ENCODE measurements around the gene KIF27. TPM values are rescaled to one million over a fixed set of nuclear protein-coding genes. Genes with fewer than 3 reads are reported as not detected.

The KIF27 gene
- total RNA-seq, 4 donors from 2014 or later, result 1.8 to 29.7 (median 9.2) TPM

DNA sequence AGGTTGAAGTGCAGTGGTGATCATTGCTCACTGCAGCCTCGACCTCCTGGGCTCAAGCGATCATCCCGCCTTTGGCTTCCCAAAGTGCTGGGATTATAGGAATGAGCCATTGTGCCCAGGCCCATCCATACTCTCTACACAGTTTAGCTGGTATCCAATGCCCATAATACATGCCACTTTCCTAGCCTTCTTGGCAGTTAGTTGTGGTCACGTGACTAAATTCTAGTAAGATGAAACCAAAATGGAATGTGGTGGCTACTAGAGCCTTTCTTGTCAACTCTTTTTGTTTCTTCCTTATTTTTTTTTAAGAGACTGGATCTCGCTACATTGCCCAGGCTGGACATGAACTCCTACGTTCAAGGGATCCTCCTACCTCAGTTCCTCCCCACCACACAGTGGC, 15.3 kb upstream of the KIF27 start:
- no peaks in the 10 kb centered on the region for H3K27me3 ChIP-seq
- no peak for DNase-seq
- no peak overlapping the region for H3K4me3 ChIP-seq
- H3K9me3 ChIP-seq, result no peaks in the 10 kb centered on the region
- no peak overlapping the region for H3K27ac ChIP-seq
- peaks cover 0 to 29% (median 0%) of the 10 kb centered on the region in 3 donors for H3K36me3 ChIP-seq
- no peaks in the 10 kb centered on the region for H3K4me1 ChIP-seq
- TF ChIP-seq, protein P1, sequence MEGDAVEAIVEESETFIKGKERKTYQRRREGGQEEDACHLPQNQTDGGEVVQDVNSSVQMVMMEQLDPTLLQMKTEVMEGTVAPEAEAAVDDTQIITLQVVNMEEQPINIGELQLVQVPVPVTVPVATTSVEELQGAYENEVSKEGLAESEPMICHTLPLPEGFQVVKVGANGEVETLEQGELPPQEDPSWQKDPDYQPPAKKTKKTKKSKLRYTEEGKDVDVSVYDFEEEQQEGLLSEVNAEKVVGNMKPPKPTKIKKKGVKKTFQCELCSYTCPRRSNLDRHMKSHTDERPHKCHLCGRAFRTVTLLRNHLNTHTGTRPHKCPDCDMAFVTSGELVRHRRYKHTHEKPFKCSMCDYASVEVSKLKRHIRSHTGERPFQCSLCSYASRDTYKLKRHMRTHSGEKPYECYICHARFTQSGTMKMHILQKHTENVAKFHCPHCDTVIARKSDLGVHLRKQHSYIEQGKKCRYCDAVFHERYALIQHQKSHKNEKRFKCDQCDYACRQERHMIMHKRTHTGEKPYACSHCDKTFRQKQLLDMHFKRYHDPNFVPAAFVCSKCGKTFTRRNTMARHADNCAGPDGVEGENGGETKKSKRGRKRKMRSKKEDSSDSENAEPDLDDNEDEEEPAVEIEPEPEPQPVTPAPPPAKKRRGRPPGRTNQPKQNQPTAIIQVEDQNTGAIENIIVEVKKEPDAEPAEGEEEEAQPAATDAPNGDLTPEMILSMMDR (IDR thresholded peaks at IDR 0.05), result no peak
- no peak for TF ChIP-seq POLR2A (IDR thresholded peaks at IDR 0.05)

DNA sequence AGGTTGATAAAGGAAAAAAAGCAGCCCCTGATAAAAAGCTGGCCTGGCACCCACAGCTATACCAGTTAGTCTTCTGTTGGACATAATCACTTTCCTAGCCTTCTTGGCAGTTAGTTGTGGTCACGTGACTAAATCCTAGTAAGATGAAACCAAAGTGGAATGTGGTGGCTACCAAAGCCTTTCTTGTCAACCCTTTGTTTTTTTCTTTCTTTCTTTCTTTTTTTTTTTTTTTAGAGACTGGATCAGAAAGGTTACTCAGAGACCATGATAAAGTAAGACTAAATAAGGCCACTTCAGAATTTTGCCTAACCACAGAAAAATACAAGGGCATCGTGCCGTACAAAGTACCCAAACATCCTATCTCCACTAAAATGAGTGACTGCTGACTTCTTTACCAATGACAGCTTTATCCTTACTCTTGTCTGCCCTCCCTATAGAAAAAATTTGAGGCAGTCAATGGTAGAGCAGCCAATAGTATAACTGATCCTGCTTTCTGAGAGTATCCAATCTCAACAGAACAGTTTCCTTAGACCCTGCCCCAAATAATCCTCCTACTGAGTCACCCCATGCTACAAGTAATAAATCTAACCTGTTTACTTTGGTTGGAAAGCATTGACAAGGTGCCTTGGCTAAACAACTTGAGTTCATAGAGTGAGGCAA, 14.2 kb upstream of the KIF27 start:
- no peaks in the 10 kb centered on the region for H3K9me3 ChIP-seq
- no peak for DNase-seq
- H3K27me3 ChIP-seq, result no peaks in the 10 kb centered on the region
- peaks cover 0 to 21% (median 0%) of the 10 kb centered on the region in 3 donors for H3K36me3 ChIP-seq
- no peak overlapping the region for H3K27ac ChIP-seq
- no peak overlapping the region for H3K4me3 ChIP-seq
- TF ChIP-seq POLR2A (IDR thresholded peaks at IDR 0.05), result no peak
- TF ChIP-seq, protein P1 (IDR thresholded peaks at IDR 0.05), result no peak
- no peaks in the 10 kb centered on the region for H3K4me1 ChIP-seq

DNA sequence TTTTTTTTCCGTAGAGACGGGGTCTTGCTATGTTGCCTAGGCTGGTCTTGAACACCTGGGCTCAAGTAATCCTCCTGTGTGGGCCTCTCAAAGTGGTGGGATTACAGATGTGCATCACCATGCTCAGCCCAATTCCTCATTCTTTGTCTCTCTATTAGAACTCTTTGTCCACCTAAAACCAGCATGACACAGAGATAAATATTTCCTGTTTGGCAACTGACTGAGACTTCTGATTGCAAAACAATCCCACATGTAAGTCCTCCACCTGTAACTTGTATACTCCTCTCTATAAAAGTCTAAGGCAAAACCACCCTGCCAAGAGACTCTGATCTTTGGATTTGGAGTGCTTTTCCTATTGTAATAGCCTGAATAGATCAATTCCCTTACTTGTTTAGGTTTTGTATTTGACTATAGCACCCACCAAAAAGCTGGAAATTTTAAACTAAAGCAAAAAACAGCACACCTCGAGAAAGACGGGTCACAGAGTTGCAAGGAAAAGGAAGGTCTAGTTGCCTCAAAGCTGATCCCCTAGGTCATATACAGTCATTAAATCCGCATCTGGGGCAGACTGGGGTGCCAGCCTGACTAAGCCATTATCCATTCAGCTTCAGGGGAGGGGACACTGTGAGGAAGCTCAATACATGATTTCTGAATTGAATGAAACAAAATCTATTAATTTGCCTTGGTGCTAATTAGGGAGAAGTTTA, 13.5 kb upstream of the KIF27 start:
- DNase-seq, result no peak
- Histone ChIP-seq H3K4me3 (no peak overlapping the region), H3K36me3 (peaks cover 0 to 14% (median 0%) of the 10 kb centered on the region in 3 donors), H3K4me1 (no peaks in the 10 kb centered on the region), H3K9me3 (no peaks in the 10 kb centered on the region), H3K27ac (no peak overlapping the region), H3K27me3 (no peaks in the 10 kb centered on the region)
- TF ChIP-seq, protein P1 (IDR thresholded peaks at IDR 0.05), result no peak
- no peak for TF ChIP-seq POLR2A (IDR thresholded peaks at IDR 0.05)

DNA sequence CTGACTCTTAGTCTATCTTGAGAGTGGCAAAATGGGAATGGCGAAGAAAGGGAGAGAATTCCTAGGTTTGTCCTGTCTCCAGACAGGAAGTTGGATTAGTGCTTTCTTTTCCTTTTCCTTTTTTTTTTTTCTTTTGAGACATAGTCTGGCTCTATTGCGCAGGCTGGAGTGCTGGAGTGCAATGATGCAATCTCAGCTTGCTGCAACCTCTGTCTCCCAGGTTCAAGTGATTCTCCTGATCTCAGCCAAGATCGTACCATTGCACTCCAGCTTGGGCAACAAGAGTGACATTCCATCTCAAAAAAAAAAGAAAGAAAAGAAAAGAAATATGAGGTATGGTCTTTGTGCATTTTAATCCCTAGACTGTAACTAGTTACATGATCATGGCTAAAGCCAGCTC, 12.6 kb upstream of the KIF27 start:
- no peaks in the 10 kb centered on the region for H3K27me3 ChIP-seq
- no peaks in the 10 kb centered on the region for H3K4me1 ChIP-seq
- DNase-seq, result no peak
- H3K36me3 ChIP-seq, result peaks cover 0 to 6% (median 0%) of the 10 kb centered on the region in 3 donors
- H3K9me3 ChIP-seq, result no peaks in the 10 kb centered on the region
- H3K4me3 ChIP-seq, result no peak overlapping the region
- H3K27ac ChIP-seq, result no peak overlapping the region
- no peak for TF ChIP-seq POLR2A (IDR thresholded peaks at IDR 0.05)
- TF ChIP-seq, protein P1 (IDR thresholded peaks at IDR 0.05), result no peak

DNA sequence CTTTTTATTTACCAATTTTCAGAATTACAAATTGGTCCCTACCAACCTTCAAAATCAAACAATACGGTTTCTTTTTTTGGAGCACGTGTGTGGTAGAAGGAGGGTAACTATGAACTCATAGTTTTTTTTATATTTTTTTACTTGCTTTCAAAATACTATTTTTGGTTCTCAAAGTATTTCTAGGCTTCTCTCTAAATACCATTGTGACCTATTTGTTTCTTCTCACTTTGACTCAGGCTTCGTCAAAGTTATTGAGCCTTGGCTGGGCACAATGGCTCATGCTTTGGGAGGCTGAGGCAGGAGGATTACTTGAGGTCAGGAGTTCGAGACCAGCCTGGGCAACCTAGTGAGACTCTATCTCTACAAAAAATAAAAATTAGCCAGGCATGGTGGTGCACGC, 11.6 kb upstream of the KIF27 start:
- H3K4me3 ChIP-seq, result no peak overlapping the region
- H3K4me1 ChIP-seq, result no peaks in the 10 kb centered on the region
- H3K27ac ChIP-seq, result no peak overlapping the region
- no peaks in the 10 kb centered on the region for H3K27me3 ChIP-seq
- no peak for DNase-seq
- no peaks in the 10 kb centered on the region for H3K36me3 ChIP-seq
- no peaks in the 10 kb centered on the region for H3K9me3 ChIP-seq
- no peak for TF ChIP-seq POLR2A (IDR thresholded peaks at IDR 0.05)

DNA sequence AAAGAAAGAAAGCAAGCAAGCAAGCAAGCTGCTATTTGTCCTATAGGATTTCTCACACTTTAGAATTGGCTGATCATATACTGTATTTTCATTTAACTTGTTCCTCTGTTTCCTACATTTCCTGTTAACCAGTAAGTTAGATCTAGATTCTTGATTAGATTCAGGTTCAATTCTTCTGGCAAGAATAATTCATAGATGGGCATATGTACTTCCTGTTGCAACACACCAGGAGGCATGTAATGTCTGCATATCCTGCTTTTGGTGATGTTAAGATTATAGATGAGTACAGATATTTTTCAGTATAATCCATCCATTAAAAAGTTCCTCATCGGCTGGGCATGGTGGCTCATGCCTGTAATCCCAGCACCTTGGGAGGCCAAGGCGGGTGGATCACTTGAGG, 10.8 kb upstream of the KIF27 start:
- TF ChIP-seq, protein P1 (IDR thresholded peaks at IDR 0.05), result no peak
- no peak for TF ChIP-seq POLR2A (IDR thresholded peaks at IDR 0.05)
- no peak overlapping the region for H3K4me3 ChIP-seq
- no peaks in the 10 kb centered on the region for H3K4me1 ChIP-seq
- H3K27me3 ChIP-seq, result no peaks in the 10 kb centered on the region
- no peak for DNase-seq
- no peak overlapping the region for H3K27ac ChIP-seq
- no peaks in the 10 kb centered on the region for H3K36me3 ChIP-seq
- H3K9me3 ChIP-seq, result no peaks in the 10 kb centered on the region
